Endodermal cell (in vitro differentiated cells): ENCODE data around the gene COQ5. TPM values are rescaled to one million over a fixed set of nuclear protein-coding genes. Genes with fewer than 3 reads are reported as not detected.
A peak's percentile ranks its signal among the peaks of the same experiment; 100 is the strongest.

Experiments used
- DNase-seq: peaks from one replicate; pipeline ENCODE4 v3.0.0-alpha.2; 2017
- H3K27ac ChIP-seq: 2 replicates; pipeline ENCODE4 v1.5.1; 2013; ENCODE audit warnings: mild to moderate bottlenecking, low read depth, low read length, moderate library complexity
- H3K27me3 ChIP-seq: 2 replicates; pipeline ENCODE4 v1.6.1; 2013; ENCODE audit warnings: mild to moderate bottlenecking, low read length, moderate library complexity; ENCODE audit not compliant: insufficient read depth, control insufficient read depth, poor library complexity, severe bottlenecking
- H3K36me3 ChIP-seq: 2 replicates; pipeline ENCODE4 v1.7.0; 2013; ENCODE audit warnings: mild to moderate bottlenecking, low read length, moderate library complexity; ENCODE audit not compliant: control insufficient read depth, insufficient read depth
- H3K4me1 ChIP-seq: one replicate; pipeline ENCODE4 v1.7.0; 2013; ENCODE audit warnings: low read length; ENCODE audit not compliant: control insufficient read depth, insufficient read depth
- H3K4me3 ChIP-seq: 2 replicates; pipeline ENCODE4 v1.5.1; 2013; ENCODE audit warnings: mild to moderate bottlenecking, low read length, moderate library complexity
- H3K9ac ChIP-seq: 2 replicates; pipeline ENCODE4 v1.6.1; 2013; ENCODE audit warnings: mild to moderate bottlenecking, low read length, moderate library complexity; ENCODE audit not compliant: poor library complexity, severe bottlenecking; ENCODE audit errors: extremely low read depth
- H3K9me3 ChIP-seq: 2 replicates; pipeline ENCODE4 v1.6.1; 2013; ENCODE audit warnings: mild to moderate bottlenecking, low read length, moderate library complexity; ENCODE audit not compliant: control insufficient read depth
- H3K27ac Mint-ChIP-seq: 2 replicates; pipeline ENCODE4 v1.8.0; 2020; ENCODE audit warnings: mixed read lengths
- H3K27me3 Mint-ChIP-seq: 2 replicates; pipeline ENCODE4 v1.8.0; 2021; ENCODE audit warnings: mild to moderate bottlenecking, mixed read lengths; ENCODE audit not compliant: insufficient read depth
- H3K36me3 Mint-ChIP-seq: 2 replicates; pipeline ENCODE4 v1.8.0; 2020; ENCODE audit warnings: low read depth, mixed read lengths
- H3K4me1 Mint-ChIP-seq: 2 replicates; pipeline ENCODE4 v1.8.0; 2020; ENCODE audit warnings: mixed read lengths
- H3K4me3 Mint-ChIP-seq: 2 replicates; pipeline ENCODE4 v1.8.0; 2020; ENCODE audit warnings: mild to moderate bottlenecking, moderate library complexity, mixed read lengths
- H3K9me3 Mint-ChIP-seq: 2 replicates; pipeline ENCODE4 v1.8.0; 2020; ENCODE audit warnings: mild to moderate bottlenecking, mixed read lengths
- WGBS, 2 experiments: methylation state at CpG; one replicate each; pipeline versions ENCODE4 v1.1.5 to v1.1.7; 2013; ENCODE audit warnings: missing lambda C conversion rate in 2 of 2, mixed read lengths in 1 of 2; ENCODE audit not compliant: insufficient coverage in 1 of 2, insufficient read length in 1 of 2; 5-methylcytosine and 5-hydroxymethylcytosine counted together
- total RNA-seq, 2 donors: library from RNA; stranded (reverse); fragmentation: NEBNext Ultra II Directional in 1 of 2; extraction: Animal tissue kit (Norgen Biotek cat#: 25700) in 1 of 2; gene quantifications; 2 replicates in 1 of 2; 3 replicates in 1 of 2; pipeline ENCODE4 v1.2.1, GENCODE V29; 2021
- TF ChIP-seq, protein P1 (sequence below): fragments of 200-600 bp; sonication (generic); conservative IDR thresholded peaks from 2 replicates; pipeline ENCODE4 v1.5.0; 2021; ENCODE audit warnings: antibody characterized with exemption, mild to moderate bottlenecking

Gene COQ5
- total RNA-seq, 2 donors from 2014 or later = 35.5 to 55.1 TPM

GRCh38 chr12:120485961-120486881 lies 42.7 kb downstream of the COQ5 start:
- DNase-seq = no peak
- Histone ChIP-seq H3K27ac (no peak overlapping the region), H3K4me1 (peaks cover 7% of the 10 kb centered on the region), H3K27me3 (no peaks in the 10 kb centered on the region), H3K4me3 (no peak overlapping the region), H3K9me3 (no peaks in the 10 kb centered on the region), H3K9ac (no peak overlapping the region), H3K36me3 (no peaks in the 10 kb centered on the region)
- TF ChIP-seq, protein P1, sequence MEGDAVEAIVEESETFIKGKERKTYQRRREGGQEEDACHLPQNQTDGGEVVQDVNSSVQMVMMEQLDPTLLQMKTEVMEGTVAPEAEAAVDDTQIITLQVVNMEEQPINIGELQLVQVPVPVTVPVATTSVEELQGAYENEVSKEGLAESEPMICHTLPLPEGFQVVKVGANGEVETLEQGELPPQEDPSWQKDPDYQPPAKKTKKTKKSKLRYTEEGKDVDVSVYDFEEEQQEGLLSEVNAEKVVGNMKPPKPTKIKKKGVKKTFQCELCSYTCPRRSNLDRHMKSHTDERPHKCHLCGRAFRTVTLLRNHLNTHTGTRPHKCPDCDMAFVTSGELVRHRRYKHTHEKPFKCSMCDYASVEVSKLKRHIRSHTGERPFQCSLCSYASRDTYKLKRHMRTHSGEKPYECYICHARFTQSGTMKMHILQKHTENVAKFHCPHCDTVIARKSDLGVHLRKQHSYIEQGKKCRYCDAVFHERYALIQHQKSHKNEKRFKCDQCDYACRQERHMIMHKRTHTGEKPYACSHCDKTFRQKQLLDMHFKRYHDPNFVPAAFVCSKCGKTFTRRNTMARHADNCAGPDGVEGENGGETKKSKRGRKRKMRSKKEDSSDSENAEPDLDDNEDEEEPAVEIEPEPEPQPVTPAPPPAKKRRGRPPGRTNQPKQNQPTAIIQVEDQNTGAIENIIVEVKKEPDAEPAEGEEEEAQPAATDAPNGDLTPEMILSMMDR = no peak
- Mint-ChIP-seq H3K27me3 (no peaks in the 10 kb centered on the region), H3K9me3 (no peaks in the 10 kb centered on the region), H3K4me1 (peaks cover 12% of the 10 kb centered on the region), H3K27ac (no peak overlapping the region), H3K36me3 (peaks cover 3% of the 10 kb centered on the region), H3K4me3 (no peak overlapping the region)
- WGBS, 2 experiments = 95 to 100% methylated on average over 4 to 6 of the region's 7 CpGs

DNA sequence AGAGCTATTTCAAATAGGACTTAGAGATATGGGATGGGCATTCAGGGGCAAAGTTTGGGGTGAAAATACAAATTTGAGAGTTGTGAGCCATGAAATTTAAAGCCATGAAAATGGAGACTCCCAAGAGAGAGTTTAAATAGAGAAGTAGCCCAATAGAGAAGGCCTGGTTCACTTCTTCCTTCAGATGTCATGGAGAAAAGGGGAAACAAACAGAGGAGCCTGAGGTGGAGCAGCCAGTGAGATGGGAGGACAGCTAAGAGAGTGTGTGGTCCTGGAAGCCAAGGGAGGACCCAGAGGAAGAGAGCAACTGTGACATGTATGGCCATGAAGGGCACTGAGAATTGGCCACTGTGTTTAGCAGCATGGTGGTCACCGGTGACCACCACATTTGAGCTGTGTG lies 45.3 kb downstream of the COQ5 start:
- Histone ChIP-seq H3K36me3 (no peaks in the 10 kb centered on the region), H3K9ac (no peak overlapping the region), H3K27me3 (no peaks in the 10 kb centered on the region), H3K9me3 (no peaks in the 10 kb centered on the region), H3K4me3 (no peak overlapping the region), H3K4me1 (peaks cover 3% of the 10 kb centered on the region), H3K27ac (no peak overlapping the region)
- DNase-seq = no peak
- H3K4me3 Mint-ChIP-seq = no peak overlapping the region
- H3K27ac Mint-ChIP-seq = peak overlapping the region; percentile 2
- H3K9me3 Mint-ChIP-seq = no peaks in the 10 kb centered on the region
- TF ChIP-seq, protein P1 = no peak
- H3K4me1 Mint-ChIP-seq = peaks cover 11% of the 10 kb centered on the region
- H3K36me3 Mint-ChIP-seq = no peaks in the 10 kb centered on the region
- H3K27me3 Mint-ChIP-seq = no peaks in the 10 kb centered on the region
- 92 to 100% methylated on average over 1 of the region's 1 CpG for WGBS, 2 experiments

DNA sequence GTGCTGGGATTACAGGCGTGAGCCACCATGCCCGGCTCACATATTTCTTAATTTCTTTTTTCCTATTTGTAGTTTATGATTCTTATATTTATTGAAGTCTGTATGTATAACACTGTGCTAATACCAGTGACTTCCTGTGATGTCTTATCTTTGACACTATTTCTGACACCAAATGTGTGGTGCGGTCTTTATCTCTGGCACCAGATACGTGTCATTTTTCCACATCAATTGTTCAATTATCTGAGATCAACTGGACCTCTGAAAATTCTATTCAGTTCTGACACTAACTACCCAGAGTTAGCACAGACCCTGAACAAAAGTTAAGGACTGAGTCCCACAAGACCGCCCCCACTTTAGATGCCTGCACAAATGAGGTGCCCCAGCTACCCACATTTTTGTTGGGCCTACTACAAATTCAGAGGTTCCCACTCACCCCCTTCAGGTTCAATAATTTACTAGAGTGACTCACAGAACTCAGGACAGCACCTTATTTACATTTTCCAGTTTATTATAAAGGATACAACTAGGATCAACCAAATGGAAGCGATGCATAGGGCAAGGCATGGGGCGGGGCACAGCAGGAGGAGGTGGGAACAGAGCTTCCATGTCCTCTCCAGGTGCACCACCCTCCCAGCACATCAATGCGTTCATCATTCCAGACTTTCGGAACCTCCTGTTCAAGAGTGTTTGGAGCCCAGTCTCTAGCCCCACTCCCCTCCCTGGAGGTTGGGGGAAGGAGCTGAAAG lies 47.8 kb downstream of the COQ5 start:
- Mint-ChIP-seq H3K4me3 (no peak overlapping the region), H3K27me3 (no peaks in the 10 kb centered on the region), H3K36me3 (no peaks in the 10 kb centered on the region), H3K4me1 (peaks cover 11% of the 10 kb centered on the region), H3K9me3 (no peaks in the 10 kb centered on the region), H3K27ac (no peak overlapping the region)
- no peaks in the 10 kb centered on the region for H3K36me3 ChIP-seq
- WGBS, 2 experiments = 91 to 96% methylated on average over 5 to 8 of the region's 9 CpGs
- H3K27me3 ChIP-seq = no peaks in the 10 kb centered on the region
- H3K9me3 ChIP-seq = no peaks in the 10 kb centered on the region
- H3K27ac ChIP-seq = no peak overlapping the region
- H3K4me1 ChIP-seq = peaks cover 3% of the 10 kb centered on the region
- H3K9ac ChIP-seq = no peak overlapping the region
- TF ChIP-seq, protein P1 = no peak
- DNase-seq = no peak
- no peak overlapping the region for H3K4me3 ChIP-seq
